B cell (primary cell): ENCODE measurements around the gene SLC9A3. TPM values are rescaled to one million over a fixed set of nuclear protein-coding genes. Genes with fewer than 3 reads are reported as not detected.

Experiments
- ATAC-seq: fragments of 200-7000 bp; cut with Tn5 transposase; one replicate; pipeline ENCODE4 v1.10.0; 2021; ENCODE audit warnings: low read depth, mild to moderate bottlenecking, moderate number of reproducible peaks, moderate library complexity
- CTCF ChIA-PET: fragments of 350-600 bp; sonication (Branson Sonifier 250); formaldehyde crosslinking; loops from one replicate; lab custom pipeline; 2021; ENCODE audit warnings: antibody characterized with exemption, inconsistent platforms; lab: Charles Lee
- POLR2A ChIA-PET: fragments of 350-600 bp; sonication (Branson Sonifier 250); formaldehyde crosslinking; loops from one replicate; lab custom pipeline; 2021; ENCODE audit warnings: antibody characterized with exemption; lab: Charles Lee
- DNase-seq: peaks from one replicate; pipeline ENCODE4 v3.0.0; 2013
- H2AFZ ChIP-seq: 2 replicates; pipeline ENCODE4 v1.6.1; 2012; ENCODE audit warnings: mild to moderate bottlenecking, low read depth, low read length; ENCODE audit not compliant: insufficient read depth, poor library complexity, severe bottlenecking
- H3K27ac ChIP-seq, 2 donors: 1 replicate in 1 of 2; 2 replicates in 1 of 2; pipeline ENCODE4 v1.5.1; 2012 to 2013; ENCODE audit warnings: low read length in 2 of 2, mild to moderate bottlenecking in 2 of 2, moderate library complexity in 1 of 2
- H3K27me3 ChIP-seq, 4 experiments: fragments of 200-600 bp in 1 of 4; sonication (generic) in 1 of 4; replicated peaks in 1 of 4; 1 replicate in 2 of 4; 2 replicates in 2 of 4; pipeline versions ENCODE4 v1.6.1 to v1.7.0; 2013 to 2016; ENCODE audit warnings: low read length in 3 of 4, mild to moderate bottlenecking in 2 of 4, mixed read lengths in 1 of 4, moderate library complexity in 1 of 4; ENCODE audit not compliant: insufficient read depth in 4 of 4, control insufficient read depth in 3 of 4; ENCODE audit errors: control extremely low read depth in 1 of 4
- H3K36me3 ChIP-seq, 2 experiments: replicated peaks in 1 of 2; 1 replicate in 1 of 2; 2 replicates in 1 of 2; pipeline versions ENCODE4 v1.6.1 to v1.7.1; 2013; ENCODE audit warnings: low read length in 1 of 2; ENCODE audit not compliant: insufficient read depth in 2 of 2, control insufficient read depth in 1 of 2; ENCODE audit errors: control extremely low read depth in 1 of 2, extremely low read depth in 1 of 2
- H3K4me1 ChIP-seq, 2 donors: fragments of 200-600 bp in 1 of 2; sonication (generic) in 1 of 2; 1 replicate in 1 of 2; 2 replicates in 1 of 2; pipeline versions ENCODE4 v1.5.1 to v1.6.1; 2013 to 2017; ENCODE audit warnings: low read length in 2 of 2; ENCODE audit not compliant: control insufficient read depth in 2 of 2, insufficient read depth in 2 of 2
- H3K4me2 ChIP-seq: replicated peaks from 2 replicates; pipeline ENCODE3; 2012; ENCODE audit warnings: mild to moderate bottlenecking, low read depth, low read length; ENCODE audit not compliant: poor library complexity, severe bottlenecking
- H3K4me3 ChIP-seq, 5 experiments: fragments of 200-600 bp in 1 of 5; sonication (generic) in 1 of 5; 1 replicate in 3 of 5; 2 replicates in 2 of 5; pipeline versions ENCODE4 v1.5.1 to v1.7.0; 2011 to 2016; ENCODE audit warnings: low read length in 4 of 5, mild to moderate bottlenecking in 4 of 5, low read depth in 2 of 5, control low read depth in 1 of 5, moderate library complexity in 1 of 5; ENCODE audit not compliant: insufficient read depth in 1 of 5; ENCODE audit errors: control extremely low read depth in 1 of 5, extremely low read depth in 1 of 5
- H3K79me2 ChIP-seq: fragments of 200-600 bp; sonication (generic); one replicate; pipeline ENCODE4 v1.6.0; 2016; ENCODE audit warnings: low read length; ENCODE audit not compliant: control insufficient read depth, insufficient read depth
- H3K9ac ChIP-seq: fragments of 200-600 bp; sonication (generic); 2 replicates; pipeline ENCODE4 v1.6.1; 2017; ENCODE audit warnings: mild to moderate bottlenecking, low read length, moderate library complexity
- H3K9me3 ChIP-seq, 3 donors: one replicate each; pipeline versions ENCODE4 v1.6.1 to v1.7.1; 2013; ENCODE audit warnings: low read length in 2 of 3; ENCODE audit not compliant: control insufficient read depth in 2 of 3, insufficient read depth in 1 of 3; ENCODE audit errors: control extremely low read depth in 1 of 3
- H4K20me1 ChIP-seq: 2 replicates; pipeline ENCODE4 v1.6.0; 2012; ENCODE audit warnings: mild to moderate bottlenecking, low read length; ENCODE audit not compliant: insufficient read depth, control insufficient read depth, poor library complexity, severe bottlenecking
- H3K27ac Mint-ChIP-seq: one replicate; pipeline ENCODE4 v1.8.0; 2021; ENCODE audit warnings: mixed read lengths
- H3K27me3 Mint-ChIP-seq: one replicate; pipeline ENCODE4 v1.8.0; 2021; ENCODE audit warnings: mixed read lengths
- H3K4me1 Mint-ChIP-seq: one replicate; pipeline ENCODE4 v1.8.0; 2021; ENCODE audit warnings: mixed read lengths
- H3K4me3 Mint-ChIP-seq: one replicate; pipeline ENCODE4 v1.8.0; 2021; ENCODE audit warnings: mixed read lengths
- H3K9me3 Mint-ChIP-seq: one replicate; pipeline ENCODE4 v1.8.0; 2022; ENCODE audit warnings: mixed read lengths; ENCODE audit not compliant: insufficient read depth
- CTCF ChIP-seq: fragments of 200-600 bp; IDR thresholded peaks from one replicate; pipeline ENCODE4 v1.8.0; 2022; ENCODE audit warnings: antibody characterized with exemption, mild to moderate bottlenecking
- EZH2 ChIP-seq: IDR thresholded peaks from 2 replicates; pipeline ENCODE4 v1.6.1; 2012; ENCODE audit warnings: borderline replicate concordance, low read depth, mild to moderate bottlenecking, moderate library complexity, low read length; ENCODE audit not compliant: insufficient read depth, poor library complexity, severe bottlenecking
- WGBS: methylation state at CpG from one replicate; pipeline ENCODE4 v1.1.5; 2013; ENCODE audit warnings: missing lambda C conversion rate; ENCODE audit not compliant: insufficient coverage; 5-methylcytosine and 5-hydroxymethylcytosine counted together
- intact Hi-C: fragments of 100-400 bp; cut with micrococcal nuclease; formaldehyde crosslinking; loops from one replicate; pipeline ENCODE4 v1.10.0; 2022
- polyA plus RNA-seq: library from polyadenylated mRNA; depleted of rRNA; stranded (reverse); fragments of >200 nt; gene quantifications from 2 replicates; pipeline ENCODE4 v1.2.3, GENCODE V29; 2012
- total RNA-seq, 2 donors: library from RNA; stranded (reverse); fragments of 120-200 nt in 1 of 2; gene quantifications; 1 replicate in 1 of 2; 2 replicates in 1 of 2; pipeline versions ENCODE4 v1.2.3 to v1.2.4, GENCODE V29; 2013 to 2022

The SLC9A3 gene
- total and polyA plus RNA-seq, 2 donors (not counting 1 experiment from before 2014, with no cell fraction given): 0.84 to 2.0 TPM

- ChIA-PET CTCF (no interaction called here), POLR2A (interaction anchor here (1.1 to 1.2 kb wide), 2 partner anchors 67 to 70 kb away, joined by 3 to 7 read pairs; no protein-coding TSS in a partner anchor)
- Histone ChIP-seq H4K20me1 (no peaks in the 10 kb centered on the region), H3K4me2 (peak overlapping the region; percentile 80), H2AFZ (no peak overlapping the region), H3K79me2 (no peaks in the 10 kb centered on the region), H3K4me1 (peaks cover 36 to 44% of the 10 kb centered on the region in 2 donors), H3K27me3 (peaks cover 0 to 80% (median 31%) of the 10 kb centered on the region in 4 experiments), H3K27ac (peak overlapping the region; percentile 79 to 81), H3K36me3 (no peaks in the 10 kb centered on the region), H3K9me3 (peaks cover 0 to 89% (median 20%) of the 10 kb centered on the region in 3 donors), H3K9ac (peak overlapping the region; percentile 54), H3K4me3 (peak overlapping the region in 3 of 5 experiments; percentile 24 to 56 (median 30))
- peak overlapping the region; percentile 81 for H3K27ac Mint-ChIP-seq
- no peaks in the 10 kb centered on the region for H3K9me3 Mint-ChIP-seq
- TF ChIP-seq CTCF (no peak), EZH2 (no peak)
- peak overlapping the region; percentile 80 for H3K4me3 Mint-ChIP-seq
- H3K4me1 Mint-ChIP-seq: peaks cover 28% of the 10 kb centered on the region
- WGBS: 20% methylated on average over 20 of the region's 30 CpGs
- H3K27me3 Mint-ChIP-seq: peaks cover 19% of the 10 kb centered on the region
- ATAC-seq: peak; percentile 94
- DNase-seq: peak; percentile 93
- intact Hi-C loops: loop anchor here (1.0 to 2.0 kb wide), 2 partner anchors 67 to 71 kb away; no protein-coding TSS in a partner anchor
Measured at GRCh38 chr5:543755-544674, 19.8 kb upstream of the SLC9A3 start.

GRCh38 chr5:543351-543750, 19.1 kb upstream of the SLC9A3 start:
- intact Hi-C loops: no loop called here
- H2AFZ ChIP-seq: no peak overlapping the region
- ChIA-PET POLR2A (interaction anchor here (0.5 to 1.2 kb wide), 3 partner anchors 14 to 70 kb away, joined by 3 to 7 read pairs (median 5); no protein-coding TSS in a partner anchor), CTCF (no interaction called here)
- DNase-seq (no peak), ATAC-seq (no peak)
- TF ChIP-seq EZH2 (no peak), CTCF (no peak)
- Mint-ChIP-seq H3K4me1 (peaks cover 28% of the 10 kb centered on the region), H3K27me3 (peaks cover 20% of the 10 kb centered on the region), H3K4me3 (no peak overlapping the region), H3K27ac (peak overlapping the region; percentile 81), H3K9me3 (no peaks in the 10 kb centered on the region)
- H3K4me2 ChIP-seq: peak overlapping the region; percentile 80
- peak overlapping the region; percentile 79 to 81 for H3K27ac ChIP-seq
- H4K20me1 ChIP-seq: no peaks in the 10 kb centered on the region
- peaks cover 35 to 44% of the 10 kb centered on the region in 2 donors for H3K4me1 ChIP-seq
- H3K79me2 ChIP-seq: no peaks in the 10 kb centered on the region
- peaks cover 0 to 82% (median 33%) of the 10 kb centered on the region in 4 experiments for H3K27me3 ChIP-seq
- H3K9ac ChIP-seq: peak overlapping the region; percentile 54
- H3K36me3 ChIP-seq: no peaks in the 10 kb centered on the region
- peak overlapping the region in 3 of 5 experiments; percentile 24 to 56 (median 30) for H3K4me3 ChIP-seq
- H3K9me3 ChIP-seq: peaks cover 0 to 93% (median 20%) of the 10 kb centered on the region in 3 donors
- WGBS: 91% methylated on average over 5 of the region's 5 CpGs
